Parathyroid adenoma (tissue), 2 donors: Measurements from ENCODE around the gene FAM53B.

Source experiments
- H2AFZ ChIP-seq: fragments of 300-600 bp; sonication (generic); one replicate; pipeline ENCODE4 v1.7.0; 2017; ENCODE audit warnings: antibody characterized with exemption, mild to moderate bottlenecking
- H3K27ac ChIP-seq: fragments of 300-600 bp; sonication (generic); one replicate; pipeline ENCODE4 v1.7.0; 2017
- H3K27me3 ChIP-seq: fragments of 300-600 bp; sonication (generic); one replicate; pipeline ENCODE4 v1.7.0; 2017; ENCODE audit warnings: low read length; ENCODE audit not compliant: control insufficient read depth, insufficient read depth
- H3K36me3 ChIP-seq: fragments of 300-600 bp; sonication (generic); one replicate; pipeline ENCODE4 v1.7.0; 2017; ENCODE audit warnings: low read length; ENCODE audit not compliant: control insufficient read depth, insufficient read depth
- H3K4me1 ChIP-seq: fragments of 300-600 bp; sonication (generic); one replicate; pipeline ENCODE4 v1.7.0; 2017; ENCODE audit warnings: control low read depth
- H3K4me2 ChIP-seq: fragments of 300-600 bp; sonication (generic); one replicate; pipeline ENCODE4 v1.7.0; 2017; ENCODE audit warnings: low read length
- H3K4me3 ChIP-seq: fragments of 300-600 bp; sonication (generic); one replicate; pipeline ENCODE4 v1.7.0; 2017; ENCODE audit warnings: low read depth, low read length
- H3K79me2 ChIP-seq: fragments of 300-600 bp; sonication (generic); one replicate; pipeline ENCODE4 v1.7.0; 2017; ENCODE audit warnings: control low read depth
- H3K9ac ChIP-seq: fragments of 300-600 bp; sonication (generic); one replicate; pipeline ENCODE4 v1.7.0; 2017; ENCODE audit warnings: mild to moderate bottlenecking
- H3K9me3 ChIP-seq: fragments of 300-600 bp; sonication (generic); one replicate; pipeline ENCODE4 v1.7.0; 2017; ENCODE audit warnings: low read length; ENCODE audit not compliant: control insufficient read depth
- TF ChIP-seq, protein P1 (sequence below): fragments of 300-600 bp; sonication (generic); IDR thresholded peaks from one replicate; pipeline ENCODE4 v1.7.0; 2017; ENCODE audit warnings: antibody characterized with exemption, mild to moderate bottlenecking
- donor health status: primary hyperparathyroidism.

Gene FAM53B

GRCh38 chr10:124624895-124625294, 119.3 kb downstream of the FAM53B start:
- Histone ChIP-seq H3K27ac (no peak overlapping the region), H3K4me3 (no peak overlapping the region), H3K9me3 (no peaks in the 10 kb centered on the region), H3K27me3 (no peaks in the 10 kb centered on the region), H3K36me3 (no peaks in the 10 kb centered on the region), H2AFZ (no peak overlapping the region), H3K4me1 (peaks cover 26% of the 10 kb centered on the region), H3K9ac (no peak overlapping the region), H3K4me2 (no peak overlapping the region), H3K79me2 (peaks cover 35% of the 10 kb centered on the region)
- TF ChIP-seq, protein P1, sequence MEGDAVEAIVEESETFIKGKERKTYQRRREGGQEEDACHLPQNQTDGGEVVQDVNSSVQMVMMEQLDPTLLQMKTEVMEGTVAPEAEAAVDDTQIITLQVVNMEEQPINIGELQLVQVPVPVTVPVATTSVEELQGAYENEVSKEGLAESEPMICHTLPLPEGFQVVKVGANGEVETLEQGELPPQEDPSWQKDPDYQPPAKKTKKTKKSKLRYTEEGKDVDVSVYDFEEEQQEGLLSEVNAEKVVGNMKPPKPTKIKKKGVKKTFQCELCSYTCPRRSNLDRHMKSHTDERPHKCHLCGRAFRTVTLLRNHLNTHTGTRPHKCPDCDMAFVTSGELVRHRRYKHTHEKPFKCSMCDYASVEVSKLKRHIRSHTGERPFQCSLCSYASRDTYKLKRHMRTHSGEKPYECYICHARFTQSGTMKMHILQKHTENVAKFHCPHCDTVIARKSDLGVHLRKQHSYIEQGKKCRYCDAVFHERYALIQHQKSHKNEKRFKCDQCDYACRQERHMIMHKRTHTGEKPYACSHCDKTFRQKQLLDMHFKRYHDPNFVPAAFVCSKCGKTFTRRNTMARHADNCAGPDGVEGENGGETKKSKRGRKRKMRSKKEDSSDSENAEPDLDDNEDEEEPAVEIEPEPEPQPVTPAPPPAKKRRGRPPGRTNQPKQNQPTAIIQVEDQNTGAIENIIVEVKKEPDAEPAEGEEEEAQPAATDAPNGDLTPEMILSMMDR: no peak

- Histone ChIP-seq H3K4me1 (peaks cover 26% of the 10 kb centered on the region), H3K27ac (no peak overlapping the region), H2AFZ (no peak overlapping the region), H3K4me2 (no peak overlapping the region), H3K79me2 (peaks cover 35% of the 10 kb centered on the region), H3K9me3 (no peaks in the 10 kb centered on the region), H3K36me3 (no peaks in the 10 kb centered on the region), H3K9ac (no peak overlapping the region), H3K4me3 (no peak overlapping the region), H3K27me3 (no peaks in the 10 kb centered on the region)
- TF ChIP-seq, protein P1: no peak
Observed at GRCh38 chr10:124624466-124624865, 119.7 kb downstream of the FAM53B start.

DNA sequence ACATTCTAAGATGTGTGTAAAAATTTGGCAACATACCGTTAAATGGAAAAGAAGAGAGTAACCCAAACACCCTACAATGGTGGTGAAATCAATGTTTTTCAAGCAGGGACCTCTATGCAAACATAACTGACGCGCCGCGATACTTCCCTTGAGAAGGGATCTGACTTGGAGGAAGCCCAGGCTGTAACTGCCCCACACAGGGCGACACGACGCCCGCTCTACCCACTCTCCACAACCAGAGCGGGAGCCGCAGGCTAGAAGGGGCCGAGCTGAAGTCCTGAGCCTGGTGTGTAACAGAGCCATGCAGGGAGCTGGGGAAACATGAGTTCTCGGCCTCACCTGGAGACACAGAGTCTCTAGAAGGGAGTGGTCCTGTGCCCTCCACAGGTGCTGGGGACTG, 120.2 kb downstream of the FAM53B start:
- H2AFZ ChIP-seq: no peak overlapping the region
- H3K4me2 ChIP-seq: no peak overlapping the region
- no peaks in the 10 kb centered on the region for H3K9me3 ChIP-seq
- H3K36me3 ChIP-seq: no peaks in the 10 kb centered on the region
- no peak overlapping the region for H3K27ac ChIP-seq
- H3K9ac ChIP-seq: no peak overlapping the region
- H3K79me2 ChIP-seq: peaks cover 35% of the 10 kb centered on the region
- no peak overlapping the region for H3K4me3 ChIP-seq
- no peaks in the 10 kb centered on the region for H3K27me3 ChIP-seq
- H3K4me1 ChIP-seq: peaks cover 26% of the 10 kb centered on the region
- TF ChIP-seq, protein P1: no peak

GRCh38 chr10:124622866-124623536, 121.2 kb downstream of the FAM53B start:
- Histone ChIP-seq H2AFZ (no peak overlapping the region), H3K4me3 (no peak overlapping the region), H3K4me1 (peaks cover 18% of the 10 kb centered on the region), H3K79me2 (peaks cover 35% of the 10 kb centered on the region), H3K4me2 (no peak overlapping the region), H3K9me3 (no peaks in the 10 kb centered on the region), H3K36me3 (no peaks in the 10 kb centered on the region), H3K27ac (peak overlapping the region; percentile 50), H3K27me3 (no peaks in the 10 kb centered on the region), H3K9ac (no peak overlapping the region)
- TF ChIP-seq, protein P1: no peak

DNA sequence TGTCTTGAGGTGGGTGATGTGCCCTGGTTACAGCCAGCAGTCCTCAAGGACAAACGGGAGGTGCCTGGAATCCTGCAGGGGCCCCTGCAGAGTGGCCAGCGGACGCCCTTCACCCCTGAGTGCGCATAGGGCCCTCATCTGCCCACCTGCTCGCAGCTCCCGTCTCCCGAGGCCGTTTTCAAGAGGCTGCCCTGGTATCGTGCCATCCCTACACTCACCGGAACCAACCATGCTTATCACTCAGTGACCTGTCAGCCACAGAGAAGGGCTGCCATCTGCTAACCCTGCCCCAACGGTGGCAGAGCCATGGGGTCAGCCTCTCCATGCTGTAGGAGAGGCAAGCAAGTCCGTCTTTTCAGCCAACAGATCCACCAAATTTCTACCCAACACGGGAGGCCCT, 122.0 kb downstream of the FAM53B start:
- Histone ChIP-seq H2AFZ (no peak overlapping the region), H3K79me2 (peaks cover 27% of the 10 kb centered on the region), H3K4me2 (no peak overlapping the region), H3K9ac (no peak overlapping the region), H3K27ac (peak overlapping the region; percentile 50), H3K36me3 (no peaks in the 10 kb centered on the region), H3K4me3 (no peak overlapping the region), H3K9me3 (no peaks in the 10 kb centered on the region), H3K27me3 (no peaks in the 10 kb centered on the region), H3K4me1 (peaks cover 10% of the 10 kb centered on the region)
- TF ChIP-seq, protein P1: no peak
